Right hindlimb (tissue), 1 donor: Measurements from ENCODE around the gene TMC4.
"Not testable (repeated sequence)": the region's sequence is repeated elsewhere in the genome, so short reads cannot be mapped to it uniquely, and the experiment has no call there.

ENCODE experiments used
- DNase-seq: peaks from one replicate; pipeline ENCODE4 v3.0.0-alpha.2; 2018

The TMC4 gene

DNA sequence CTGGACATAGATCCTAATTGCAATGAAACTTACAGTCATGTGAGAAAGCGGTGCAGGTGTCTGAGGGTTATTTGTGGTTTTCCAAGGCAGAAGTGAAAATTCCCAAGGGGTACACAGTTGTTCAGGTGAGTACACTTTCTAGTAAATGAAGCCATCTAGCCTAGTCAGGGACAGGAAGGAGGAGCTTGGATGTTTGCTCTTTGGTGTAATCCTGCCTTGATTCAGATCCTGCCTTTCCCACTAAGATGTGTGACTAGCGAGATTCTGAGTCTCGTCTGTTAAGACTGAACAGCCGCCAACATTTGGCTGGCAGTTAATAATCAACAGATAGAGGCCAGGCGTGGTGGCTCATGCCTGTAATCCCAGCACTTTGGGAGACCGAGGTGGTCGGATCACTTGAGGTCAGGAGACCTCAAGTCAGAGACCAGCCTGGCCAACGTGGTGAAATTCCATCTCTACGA is 30.2 kb upstream of the TMC4 start:
- DNase-seq = no peak

DNA sequence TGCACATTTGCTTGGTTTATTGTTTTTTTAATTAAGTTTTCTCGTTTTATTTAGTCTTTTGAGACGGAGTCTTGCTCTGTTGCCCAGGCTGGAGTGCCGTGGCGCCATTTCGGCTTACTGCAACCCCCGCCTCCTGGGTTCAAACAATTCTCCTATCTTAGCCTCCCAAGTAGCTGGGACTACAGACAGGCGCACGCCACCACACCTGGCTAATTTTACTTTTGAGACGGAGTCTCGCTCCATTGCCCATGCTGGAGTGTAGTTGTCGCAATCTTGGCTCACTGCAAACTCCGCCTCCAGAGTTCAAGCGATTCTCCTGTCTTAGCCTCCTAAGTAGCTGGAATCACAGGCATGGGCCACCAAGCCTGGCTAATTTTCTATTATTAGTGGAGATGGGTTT is 29.0 kb upstream of the TMC4 start:
- no peak for DNase-seq

DNA sequence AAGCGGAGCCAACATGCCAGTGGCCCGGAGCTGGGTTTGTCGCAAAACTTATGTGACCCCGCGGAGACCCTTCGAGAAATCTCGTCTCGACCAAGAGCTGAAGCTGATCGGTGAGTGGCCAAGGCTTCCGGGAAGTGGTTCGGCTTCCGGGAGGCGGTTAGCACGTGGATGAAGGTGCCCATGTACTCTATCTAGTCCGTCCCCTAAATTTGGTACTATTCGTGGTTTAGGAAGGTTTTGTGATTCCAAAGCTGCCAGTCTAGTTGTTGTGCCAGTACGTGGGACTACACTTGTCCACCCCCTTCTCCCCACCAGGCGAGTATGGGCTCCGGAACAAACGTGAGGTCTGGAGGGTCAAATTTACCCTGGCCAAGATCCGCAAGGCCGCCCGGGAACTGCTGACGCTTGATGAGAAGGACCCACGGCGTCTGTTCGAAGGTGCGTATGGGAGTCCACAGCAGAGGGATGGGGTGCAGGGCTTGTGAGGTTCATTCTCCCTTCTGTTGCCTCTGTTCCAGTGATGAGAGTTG is 28.3 kb upstream of the TMC4 start:
- no peak for DNase-seq

GRCh38 chr19:54199401-54199800 is 26.4 kb upstream of the TMC4 start:
- DNase-seq = no peak

- DNase-seq = no peak
Measured at GRCh38 chr19:54197121-54197520, 24.2 kb upstream of the TMC4 start.

DNA sequence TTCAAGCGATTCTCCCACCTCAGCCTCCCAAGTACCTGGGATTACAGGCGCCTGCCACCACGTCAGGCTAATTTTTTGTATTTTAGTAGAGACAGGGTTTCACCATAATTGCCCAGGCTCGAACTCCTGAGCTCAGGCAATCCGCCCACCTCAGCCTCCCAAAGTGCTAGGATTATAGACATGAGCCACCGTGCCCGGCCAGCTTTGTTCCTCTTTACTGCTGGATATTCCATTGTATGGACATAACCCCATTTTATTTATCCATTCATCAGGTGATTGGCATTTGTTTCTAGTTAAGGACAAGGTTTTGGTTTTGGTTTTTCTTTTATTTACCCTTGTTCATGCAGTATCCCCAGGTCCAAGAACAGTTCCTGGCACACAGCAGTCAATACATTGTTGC is 23.6 kb upstream of the TMC4 start:
- DNase-seq = no peak

DNA sequence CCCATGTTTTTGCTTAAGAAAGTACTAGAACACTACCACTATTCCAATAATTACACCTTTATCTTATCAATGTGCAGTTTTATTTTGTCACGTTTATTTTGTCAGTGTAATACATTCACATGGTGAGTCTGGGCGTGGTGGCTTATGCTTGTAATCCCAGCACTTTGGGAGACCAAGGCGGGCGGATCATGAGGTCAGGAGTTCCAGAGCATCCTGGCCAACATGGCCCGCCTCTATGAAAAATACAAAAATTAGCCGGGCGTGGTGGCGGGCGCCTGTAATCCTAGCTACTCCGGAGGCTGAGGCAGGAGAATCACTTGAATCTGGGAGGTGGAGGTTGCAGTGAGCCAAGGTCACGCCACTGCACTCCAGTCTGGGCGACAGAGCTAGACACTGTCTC is 21.5 kb upstream of the TMC4 start:
- DNase-seq = not testable (repeated sequence)

DNA sequence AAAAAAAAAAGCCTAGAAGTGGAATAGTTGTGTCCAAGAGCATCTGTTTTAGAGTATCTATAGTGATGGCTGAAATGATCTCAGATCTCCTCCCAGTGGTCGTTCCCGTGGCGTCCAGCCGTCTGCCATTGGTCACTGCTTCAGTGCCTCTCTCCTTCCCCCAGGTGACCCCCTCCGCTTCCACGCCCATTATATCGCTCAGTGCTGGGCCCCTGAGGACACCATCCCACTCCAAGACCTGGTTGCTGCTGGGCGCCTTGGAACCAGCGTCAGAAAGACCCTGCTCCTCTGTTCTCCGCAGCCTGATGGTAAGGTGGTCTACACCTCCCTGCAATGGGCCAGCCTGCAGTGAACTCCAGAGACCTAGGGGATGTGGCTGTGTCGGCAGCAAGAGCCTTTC is 20.1 kb upstream of the TMC4 start:
- no peak for DNase-seq

GRCh38 chr19:54191811-54192453 is 19.0 kb upstream of the TMC4 start:
- no peak for DNase-seq

DNA sequence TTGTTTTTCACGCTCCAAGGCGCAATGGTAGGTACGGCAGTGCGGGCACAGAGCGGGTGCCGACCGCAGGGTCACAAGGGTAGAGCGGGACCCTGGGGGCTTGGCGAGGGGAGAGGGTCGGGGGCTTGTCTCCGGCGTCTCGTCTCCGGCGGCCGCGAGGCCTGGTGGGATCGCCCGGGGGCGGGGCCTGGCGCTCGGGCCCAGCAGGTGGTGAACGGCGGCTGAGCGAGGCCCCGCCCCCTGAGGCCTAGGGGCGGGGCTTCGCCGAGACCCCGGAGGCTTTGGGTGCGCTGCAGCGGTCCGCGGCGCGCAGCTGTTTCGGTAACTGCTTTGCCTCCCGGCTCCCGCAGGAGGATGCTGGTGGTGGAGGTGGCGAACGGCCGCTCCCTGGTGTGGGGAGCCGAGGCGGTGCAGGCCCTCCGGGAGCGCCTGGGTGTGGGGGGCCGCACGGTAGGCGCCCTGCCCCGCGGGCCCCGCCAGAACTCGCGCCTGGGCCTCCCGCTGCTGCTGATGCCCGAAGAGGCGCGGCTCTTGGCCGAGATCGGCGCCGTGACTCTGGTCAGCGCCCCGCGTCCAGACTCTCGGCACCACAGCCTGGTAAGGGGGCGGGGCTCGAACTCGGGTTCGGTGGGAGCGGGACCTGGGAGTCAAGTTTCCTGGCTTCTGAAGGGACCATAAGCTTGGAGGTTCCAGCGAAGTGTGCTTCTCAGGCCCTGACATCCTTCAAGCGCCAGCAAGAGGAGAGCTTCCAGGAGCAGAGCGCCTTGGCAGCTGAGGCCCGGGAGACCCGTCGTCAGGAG is 18.3 kb upstream of the TMC4 start, which contains the start of gene TSEN34:
Gene TSEN34 (plus strand): TSS at position 298 of the 800 bp plus-strand sequence. CDS start 57 bp downstream, at position 355.
- DNase-seq = no peak

GRCh38 chr19:54190503-54191010 is 17.6 kb upstream of the TMC4 start:
- peak; percentile 100 for DNase-seq

DNA sequence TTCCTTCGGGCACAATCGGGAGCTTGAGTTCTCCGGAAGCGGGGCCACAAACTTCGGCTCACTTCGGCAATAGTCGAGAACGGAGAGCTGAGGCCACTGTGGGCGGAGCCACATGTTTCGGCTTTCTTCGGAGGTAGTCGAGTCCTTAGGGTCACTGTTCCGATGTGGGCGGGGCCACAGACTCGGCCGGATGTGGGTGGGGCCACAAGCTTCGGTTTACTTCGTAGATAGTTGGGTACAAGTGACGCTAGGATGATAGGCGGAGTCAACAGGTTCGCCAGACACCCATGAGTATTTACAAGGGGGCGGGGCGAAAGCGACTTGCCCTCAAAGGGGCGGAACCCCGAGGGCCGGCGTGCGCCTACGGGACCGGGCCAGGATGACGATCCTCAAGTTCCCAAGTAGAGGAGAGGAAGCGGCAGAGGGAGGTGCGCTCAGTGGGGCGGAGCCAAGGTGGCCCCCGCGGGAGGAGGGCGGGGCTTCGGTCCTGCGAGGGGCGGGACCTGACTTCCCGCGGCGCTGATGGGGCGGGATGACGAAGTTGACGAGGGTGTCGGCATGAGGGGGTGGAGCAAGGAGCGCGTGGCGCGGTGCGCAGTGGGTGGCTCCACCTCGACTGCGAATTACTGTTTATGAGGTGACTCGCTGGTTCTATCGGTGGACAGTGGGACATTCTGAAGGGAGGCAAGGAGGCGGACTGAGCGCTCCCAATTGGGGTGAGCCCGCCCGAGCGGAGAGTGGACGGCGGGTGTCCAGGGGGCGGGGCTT is 17.0 kb upstream of the TMC4 start:
- peak; percentile 100 for DNase-seq

DNA sequence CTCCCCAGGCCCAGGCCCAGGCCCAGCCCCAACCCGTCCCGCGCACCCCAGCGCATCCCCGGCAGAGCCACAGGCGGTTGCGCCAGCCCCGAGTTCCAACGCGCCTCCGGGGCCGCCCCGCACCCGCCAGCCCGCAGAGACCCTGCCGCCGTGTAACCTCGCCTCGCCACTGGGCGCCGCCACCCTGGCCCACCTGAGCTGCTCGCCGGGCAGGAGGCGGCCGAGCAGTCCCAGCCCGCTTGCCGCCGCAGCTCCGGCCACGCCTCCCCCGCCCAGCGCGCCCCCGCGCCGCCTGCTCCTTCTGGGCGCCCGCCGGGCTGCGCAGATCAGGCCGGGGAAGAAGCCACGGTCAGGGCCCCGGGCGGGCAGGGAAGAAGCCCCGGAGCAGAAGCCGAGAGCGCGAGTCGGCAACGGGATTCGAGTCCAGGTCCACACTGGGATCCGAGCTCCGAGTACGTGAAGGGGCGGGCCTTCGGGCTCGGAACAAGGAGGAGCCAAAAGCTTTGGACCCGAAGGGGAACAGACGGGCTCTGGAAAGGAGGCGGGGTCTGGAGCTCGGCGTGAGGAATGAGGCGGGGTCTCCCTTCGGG is 16.3 kb upstream of the TMC4 start, which contains the start of gene MBOAT7:
Gene MBOAT7 (minus strand): TSS at position 436 of the 590 bp plus-strand sequence. CDS start 1,072 bp downstream, outside the sequence.
- DNase-seq = no peak

DNA sequence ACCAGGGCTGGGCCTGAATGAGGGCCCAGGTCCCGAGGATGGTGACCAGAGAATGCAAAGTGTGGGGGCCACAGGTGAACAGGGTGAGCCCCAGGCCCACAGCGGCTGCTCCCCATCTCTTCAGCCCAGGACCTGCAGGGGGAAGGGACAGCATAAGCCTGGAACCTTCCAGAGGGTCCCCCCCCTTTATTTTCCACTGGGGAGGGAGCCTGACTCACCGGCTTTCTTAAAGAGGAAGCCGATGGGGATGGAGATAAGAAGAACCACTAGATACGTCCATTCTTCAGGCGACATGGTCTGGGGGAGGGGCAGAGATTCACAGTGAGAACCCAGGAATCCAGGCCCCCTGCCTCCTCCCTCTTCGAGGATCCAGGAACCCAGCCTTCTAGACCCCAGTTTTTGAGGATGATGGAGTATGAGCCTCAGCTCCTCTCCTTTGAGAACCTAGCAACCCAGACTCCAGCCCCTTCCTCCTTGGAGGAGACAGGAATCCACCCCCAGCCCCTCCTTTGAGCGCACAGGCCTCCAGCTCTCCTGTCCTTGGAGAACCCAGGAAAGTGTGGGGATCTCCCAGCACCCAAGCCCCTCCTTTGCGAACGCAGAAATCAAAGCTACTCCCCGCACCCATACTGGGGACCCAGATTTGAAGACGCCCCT is 15.4 kb upstream of the TMC4 start:
- DNase-seq = no peak

GRCh38 chr19:54186934-54187381 is 14.0 kb upstream of the TMC4 start:
- DNase-seq = no peak

DNA sequence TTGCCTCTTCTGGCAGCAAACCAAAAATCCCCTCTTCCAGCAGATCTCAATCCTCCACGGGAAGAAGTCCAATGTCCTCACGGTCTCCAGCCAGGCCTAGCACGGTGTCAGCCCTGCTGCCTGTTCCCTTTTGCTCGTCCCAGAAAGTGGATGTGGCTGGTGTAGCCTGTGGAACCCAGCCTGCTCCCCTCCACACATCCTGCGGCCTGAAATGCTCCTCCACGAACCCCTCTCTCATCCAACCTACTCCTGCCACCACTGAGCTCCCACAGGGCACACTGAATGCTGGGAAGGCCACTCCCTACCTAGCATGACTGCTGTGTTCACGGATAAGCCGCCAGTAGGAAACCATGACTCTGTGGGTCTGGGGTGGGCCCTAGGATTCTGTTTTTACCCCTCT is 13.4 kb upstream of the TMC4 start:
- DNase-seq = no peak

GRCh38 chr19:54183431-54183830 is 10.5 kb upstream of the TMC4 start:
- no peak for DNase-seq

- DNase-seq = not testable (repeated sequence)
Measured at GRCh38 chr19:54181894-54182293, 8.9 kb upstream of the TMC4 start.

DNA sequence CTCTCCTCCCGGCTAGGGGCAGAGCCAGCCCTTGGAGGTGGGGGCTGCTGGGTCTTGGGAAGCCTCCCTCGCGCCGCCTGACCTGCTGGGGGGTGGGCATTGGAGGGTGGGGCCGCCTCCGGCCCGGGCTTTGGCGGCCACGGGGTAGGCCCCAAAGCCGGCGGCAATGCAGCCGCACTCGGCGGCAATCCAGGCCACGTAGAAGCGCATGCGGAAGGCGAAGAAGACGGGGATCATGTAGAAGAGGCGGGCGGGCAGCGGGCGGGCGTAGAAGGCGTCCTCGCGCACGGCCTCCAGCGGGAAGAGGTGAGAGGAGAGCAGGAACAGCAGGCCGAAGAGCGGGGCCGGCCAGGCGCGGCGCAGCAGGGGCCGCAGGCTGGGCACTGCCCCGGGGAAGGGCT is 7.7 kb upstream of the TMC4 start:
- DNase-seq = no peak

GRCh38 chr19:54179921-54180461 is 7.0 kb upstream of the TMC4 start:
- peak; percentile 63 for DNase-seq

DNA sequence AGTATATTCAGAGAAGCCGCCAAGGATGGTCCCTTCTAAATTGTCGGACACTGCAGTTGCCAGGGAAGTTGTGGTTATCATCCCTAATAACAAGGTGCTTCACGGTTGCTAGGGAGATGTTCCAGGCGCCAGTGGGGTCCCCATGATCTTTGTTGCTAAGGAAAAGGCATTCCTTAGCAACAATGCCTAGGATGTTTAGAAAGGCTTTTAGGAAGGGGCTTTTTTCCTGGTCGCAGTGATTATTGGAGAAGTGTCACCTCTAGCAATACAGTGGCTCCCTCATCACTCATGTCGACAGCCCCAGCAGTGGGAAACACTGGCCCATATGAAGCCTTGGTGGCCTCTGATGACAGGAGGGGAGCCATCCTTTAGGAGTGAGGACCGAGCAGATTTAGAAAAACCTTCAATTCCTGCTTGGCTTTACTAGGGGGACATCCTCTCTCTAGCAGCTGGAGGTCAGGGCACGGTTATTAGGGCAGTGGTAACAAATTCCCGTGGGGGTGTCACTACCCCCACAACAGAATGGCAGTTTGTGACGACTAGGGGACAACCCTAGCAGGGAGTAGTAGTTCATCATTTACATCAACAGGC is 6.4 kb upstream of the TMC4 start:
- DNase-seq = no peak
